CD14-positive monocyte (primary cell): ENCODE results near the gene ST8SIA1. TPM values are rescaled to one million over a fixed set of nuclear protein-coding genes. Genes with fewer than 3 reads are reported as not detected.

ENCODE experiments used
- DNase-seq, 3 donors: peaks; one replicate each; pipeline ENCODE4 v3.0.0-alpha.2; 2011 to 2022
- H2AFZ ChIP-seq: 2 replicates; pipeline ENCODE4 v1.6.0; 2012; ENCODE audit warnings: mild to moderate bottlenecking, low read depth, low read length, inconsistent platforms; ENCODE audit not compliant: insufficient read depth, poor library complexity, severe bottlenecking
- H3K27ac ChIP-seq, 2 donors: 1 replicate in 1 of 2; 2 replicates in 1 of 2; pipeline ENCODE4 v1.5.1; 2012 to 2013; ENCODE audit warnings: low read length in 2 of 2, control low read depth in 1 of 2, inconsistent platforms in 1 of 2, low read depth in 1 of 2, mild to moderate bottlenecking in 1 of 2
- H3K27me3 ChIP-seq, 2 donors: one replicate each; pipeline versions ENCODE4 v1.6.0 to v1.6.1; 2011 to 2013; ENCODE audit warnings: low read length in 2 of 2; ENCODE audit not compliant: control insufficient read depth in 2 of 2, insufficient read depth in 2 of 2
- H3K36me3 ChIP-seq, 2 donors: replicated peaks in 1 of 2; 1 replicate in 1 of 2; 2 replicates in 1 of 2; pipeline versions ENCODE4 v1.5.1 to v1.6.1; 2012 to 2013; ENCODE audit warnings: low read length in 2 of 2, control low read depth in 1 of 2, inconsistent platforms in 1 of 2, mild to moderate bottlenecking in 1 of 2; ENCODE audit not compliant: insufficient read depth in 2 of 2, control insufficient read depth in 1 of 2
- H3K4me1 ChIP-seq, 2 donors: 1 replicate in 1 of 2; 2 replicates in 1 of 2; pipeline versions ENCODE4 v1.5.1 to v1.6.1; 2012 to 2013; ENCODE audit warnings: low read length in 2 of 2, control low read depth in 1 of 2, inconsistent platforms in 1 of 2, mild to moderate bottlenecking in 1 of 2, moderate library complexity in 1 of 2; ENCODE audit not compliant: insufficient read depth in 2 of 2, control insufficient read depth in 1 of 2
- H3K4me2 ChIP-seq: replicated peaks from 2 replicates; pipeline ENCODE3; 2012; ENCODE audit warnings: low read length, moderate library complexity, mild to moderate bottlenecking; ENCODE audit not compliant: poor library complexity, severe bottlenecking; ENCODE audit errors: extremely low read depth
- H3K4me3 ChIP-seq, 3 experiments: fragments of 200-600 bp in 1 of 3; sonication (generic) in 1 of 3; replicated peaks in 1 of 3; 1 replicate in 2 of 3; 2 replicates in 1 of 3; pipeline ENCODE4 v1.5.1; 2011 to 2013; ENCODE audit warnings: low read length in 3 of 3, mild to moderate bottlenecking in 3 of 3, control low read depth in 2 of 3, low read depth in 2 of 3, inconsistent platforms in 1 of 3, moderate library complexity in 1 of 3
- H3K79me2 ChIP-seq: 2 replicates; pipeline ENCODE4 v1.6.0; 2012; ENCODE audit warnings: mild to moderate bottlenecking, control low read depth, inconsistent platforms, low read length, moderate library complexity; ENCODE audit not compliant: insufficient read depth
- H3K9ac ChIP-seq: 2 replicates; pipeline ENCODE4 v1.6.0; 2017; ENCODE audit warnings: low read length, mild to moderate bottlenecking; ENCODE audit not compliant: insufficient read depth, poor library complexity, severe bottlenecking
- H3K9me3 ChIP-seq, 2 donors: replicated peaks in 1 of 2; 1 replicate in 1 of 2; 2 replicates in 1 of 2; pipeline versions ENCODE4 v1.5.1 to v1.6.1; 2012 to 2013; ENCODE audit warnings: low read length in 2 of 2, control low read depth in 1 of 2; ENCODE audit not compliant: control insufficient read depth in 1 of 2, insufficient read depth in 1 of 2
- H4K20me1 ChIP-seq: 2 replicates; pipeline ENCODE4 v1.6.0; 2012; ENCODE audit warnings: mild to moderate bottlenecking, low read length, control low read depth, moderate library complexity; ENCODE audit not compliant: insufficient read depth
- H3K27ac Mint-ChIP-seq, 7 donors: one replicate each; pipeline ENCODE4 v1.8.0; 2020; ENCODE audit warnings: mild to moderate bottlenecking in 7 of 7, mixed read lengths in 7 of 7, moderate library complexity in 6 of 7, inconsistent platforms in 2 of 7
- H3K27me3 Mint-ChIP-seq, 3 donors: one replicate each; pipeline ENCODE4 v1.8.0; 2021 to 2022; ENCODE audit warnings: low read depth in 3 of 3, mild to moderate bottlenecking in 3 of 3, mixed read lengths in 3 of 3, moderate library complexity in 3 of 3, inconsistent platforms in 1 of 3
- H3K36me3 Mint-ChIP-seq, 2 donors: one replicate each; pipeline ENCODE4 v1.8.0; 2020; ENCODE audit warnings: mixed read lengths in 2 of 2, inconsistent platforms in 1 of 2, mild to moderate bottlenecking in 1 of 2
- H3K4me1 Mint-ChIP-seq: one replicate; pipeline ENCODE4 v1.8.0; 2020; ENCODE audit warnings: mild to moderate bottlenecking, mixed read lengths
- H3K4me3 Mint-ChIP-seq, 2 donors: one replicate each; pipeline ENCODE4 v1.8.0; 2020; ENCODE audit warnings: mild to moderate bottlenecking in 2 of 2, mixed read lengths in 2 of 2, moderate library complexity in 1 of 2
- H3K9me3 Mint-ChIP-seq, 7 donors: one replicate each; pipeline ENCODE4 v1.8.0; 2020 to 2022; ENCODE audit warnings: mixed read lengths in 7 of 7, mild to moderate bottlenecking in 6 of 7, moderate library complexity in 6 of 7, inconsistent platforms in 2 of 7
- WGBS: methylation state at CpG from one replicate; pipeline ENCODE4 v1.1.5; 2013; ENCODE audit warnings: missing lambda C conversion rate; ENCODE audit not compliant: insufficient coverage; 5-methylcytosine and 5-hydroxymethylcytosine counted together
- intact Hi-C, 2 donors: fragments of 100-400 bp; cut with micrococcal nuclease; formaldehyde crosslinking; loops; one replicate each; pipeline versions ENCODE4 v1.15.0 to v1.15.1; 2023
- polyA plus RNA-seq, 3 donors: library from polyadenylated mRNA; depleted of rRNA in 1 of 3; unstranded in 2 of 3; stranded (reverse) in 1 of 3; fragments of 300-500 nt in 2 of 3; fragments of >200 nt in 1 of 3; fragmentation: Illumina TruSeq in 2 of 3; gene quantifications; 1 replicate in 2 of 3; 2 replicates in 1 of 3; pipeline ENCODE4 v1.2.3, GENCODE V29; 2012 to 2021
- TF ChIP-seq, protein P1 (sequence below): fragments of 200-600 bp; IDR thresholded peaks from one replicate; pipeline ENCODE4 v1.8.0; 2022; ENCODE audit warnings: antibody characterized with exemption, mild to moderate bottlenecking

ST8SIA1 gene
- polyA plus RNA-seq, 3 donors = not detected

DNA sequence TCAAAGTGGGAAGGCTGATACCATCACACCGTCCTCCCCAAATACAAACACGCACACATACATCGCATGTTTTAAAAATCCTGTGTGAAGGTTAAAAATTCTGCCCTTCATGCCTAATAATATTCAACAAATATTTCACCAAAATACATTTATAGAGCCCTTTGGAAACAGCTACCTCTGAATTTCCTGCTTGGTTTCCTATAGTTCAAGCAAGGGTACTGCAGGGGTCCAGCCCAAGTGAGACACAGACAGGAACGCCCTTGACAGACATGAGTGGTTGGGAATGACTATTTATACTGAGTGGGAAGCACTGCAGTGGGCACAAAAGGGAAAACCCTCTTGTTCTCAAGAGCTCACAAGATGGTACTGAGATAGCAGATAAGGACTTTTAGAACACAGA, 51.0 kb downstream of the ST8SIA1 start:
- Histone ChIP-seq H3K9me3 (no peaks in the 10 kb centered on the region), H3K4me2 (no peak overlapping the region), H3K4me3 (no peak overlapping the region), H4K20me1 (no peaks in the 10 kb centered on the region), H3K4me1 (peaks cover 0 to 4% of the 10 kb centered on the region in 2 donors), H2AFZ (no peak overlapping the region), H3K9ac (no peak overlapping the region), H3K27me3 (peaks cover 0 to 9% of the 10 kb centered on the region in 2 donors), H3K36me3 (no peaks in the 10 kb centered on the region), H3K27ac (no peak overlapping the region), H3K79me2 (no peaks in the 10 kb centered on the region)
- no peak for DNase-seq
- intact Hi-C loops = no loop called here
- Mint-ChIP-seq H3K27ac (no peak overlapping the region), H3K36me3 (no peaks in the 10 kb centered on the region), H3K27me3 (peaks cover 5 to 12% (median 11%) of the 10 kb centered on the region in 3 donors), H3K4me3 (no peak overlapping the region), H3K4me1 (peaks cover 7% of the 10 kb centered on the region), H3K9me3 (peaks cover 0 to 13% (median 1%) of the 10 kb centered on the region in 7 donors)
- WGBS = 90% methylated on average over 2 of the region's 4 CpGs
- TF ChIP-seq, protein P1, sequence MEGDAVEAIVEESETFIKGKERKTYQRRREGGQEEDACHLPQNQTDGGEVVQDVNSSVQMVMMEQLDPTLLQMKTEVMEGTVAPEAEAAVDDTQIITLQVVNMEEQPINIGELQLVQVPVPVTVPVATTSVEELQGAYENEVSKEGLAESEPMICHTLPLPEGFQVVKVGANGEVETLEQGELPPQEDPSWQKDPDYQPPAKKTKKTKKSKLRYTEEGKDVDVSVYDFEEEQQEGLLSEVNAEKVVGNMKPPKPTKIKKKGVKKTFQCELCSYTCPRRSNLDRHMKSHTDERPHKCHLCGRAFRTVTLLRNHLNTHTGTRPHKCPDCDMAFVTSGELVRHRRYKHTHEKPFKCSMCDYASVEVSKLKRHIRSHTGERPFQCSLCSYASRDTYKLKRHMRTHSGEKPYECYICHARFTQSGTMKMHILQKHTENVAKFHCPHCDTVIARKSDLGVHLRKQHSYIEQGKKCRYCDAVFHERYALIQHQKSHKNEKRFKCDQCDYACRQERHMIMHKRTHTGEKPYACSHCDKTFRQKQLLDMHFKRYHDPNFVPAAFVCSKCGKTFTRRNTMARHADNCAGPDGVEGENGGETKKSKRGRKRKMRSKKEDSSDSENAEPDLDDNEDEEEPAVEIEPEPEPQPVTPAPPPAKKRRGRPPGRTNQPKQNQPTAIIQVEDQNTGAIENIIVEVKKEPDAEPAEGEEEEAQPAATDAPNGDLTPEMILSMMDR = no peak

DNA sequence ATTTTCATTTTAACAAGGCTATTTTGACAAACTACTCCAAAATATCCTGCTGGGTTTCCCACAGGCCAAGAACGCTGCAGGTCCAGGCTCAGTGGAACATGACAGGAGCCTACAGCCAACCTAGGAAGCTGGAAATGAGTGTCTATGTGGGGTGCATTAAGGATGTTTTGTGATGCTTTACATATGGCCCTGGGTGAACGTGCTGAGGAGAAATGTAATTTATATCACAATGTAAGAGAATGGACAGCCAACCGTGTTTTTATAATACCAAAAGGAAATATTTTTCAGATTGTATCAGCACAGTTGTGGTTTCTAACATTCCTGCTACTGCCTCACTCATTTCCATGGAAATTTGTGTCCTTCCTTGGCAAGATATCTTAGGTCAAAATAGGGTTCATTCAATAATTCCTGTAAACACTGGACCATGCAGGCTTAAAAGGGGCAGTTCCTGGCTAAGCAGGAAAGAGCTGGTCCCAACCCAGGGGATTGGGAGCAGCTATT, 51.5 kb downstream of the ST8SIA1 start:
- no CpG with 5 or more reads among the region's 3 CpGs for WGBS
- Histone ChIP-seq H3K36me3 (no peaks in the 10 kb centered on the region), H3K27me3 (peaks cover 0 to 9% of the 10 kb centered on the region in 2 donors), H3K4me1 (no peaks in the 10 kb centered on the region), H3K79me2 (no peaks in the 10 kb centered on the region), H2AFZ (no peak overlapping the region), H3K9ac (no peak overlapping the region), H3K27ac (no peak overlapping the region), H3K4me3 (no peak overlapping the region), H3K4me2 (no peak overlapping the region), H3K9me3 (no peaks in the 10 kb centered on the region), H4K20me1 (no peaks in the 10 kb centered on the region)
- Mint-ChIP-seq H3K4me1 (peaks cover 3% of the 10 kb centered on the region), H3K36me3 (no peaks in the 10 kb centered on the region), H3K4me3 (no peak overlapping the region), H3K27me3 (peaks cover 3 to 7% (median 7%) of the 10 kb centered on the region in 3 donors), H3K9me3 (peaks cover 0 to 13% (median 1%) of the 10 kb centered on the region in 7 donors), H3K27ac (no peak overlapping the region)
- intact Hi-C loops = no loop called here
- TF ChIP-seq, protein P1 = no peak
- no peak for DNase-seq
